ENCODE data around the gene CCDC171.

DNA sequence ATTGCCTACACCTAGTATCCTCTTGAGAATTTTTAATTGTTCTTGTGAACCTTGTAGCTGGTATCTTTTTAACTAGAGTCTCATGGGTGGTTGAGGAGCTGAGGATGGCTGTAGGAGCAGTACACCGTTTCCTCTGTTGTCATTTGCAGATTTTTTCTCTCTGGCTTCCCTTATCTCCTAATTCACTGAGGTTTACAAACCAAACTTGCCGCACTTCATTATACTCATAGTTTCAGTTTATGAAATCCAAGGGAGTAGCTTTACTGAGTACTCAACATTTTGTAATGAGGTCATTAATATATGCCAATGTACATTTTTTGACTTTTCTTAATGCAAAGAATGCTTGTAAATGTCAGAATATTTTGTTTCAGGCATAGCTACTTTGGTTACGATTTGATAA is 154.2 kb downstream of the CCDC171 start:
- TF ChIP-seq CTCF (conservative IDR thresholded peaks at IDR 0.05) (no peak), EZH2 (IDR thresholded peaks at IDR 0.05; ENCODE audit: low read depth) (no peak)

All from PC-9 (cell line).